Activated CD8-positive, alpha-beta memory T cell treated with anti-CD3 and anti-CD28 coated beads for 36 hours (primary cell): ENCODE measurements around the gene RDH5. TPM values are rescaled to one million over a fixed set of nuclear protein-coding genes. Genes with fewer than 3 reads are reported as not detected.

Experiments
- CTCF ChIA-PET: fragments of 350-600 bp; sonication (Branson Sonifier 250); formaldehyde crosslinking; loops from one replicate; lab custom pipeline; 2021; ENCODE audit warnings: antibody characterized with exemption; lab: Charles Lee
- POLR2A ChIA-PET: fragments of 350-600 bp; sonication (Branson Sonifier 250); formaldehyde crosslinking; loops from one replicate; lab custom pipeline; 2021; ENCODE audit warnings: antibody characterized with exemption; lab: Charles Lee
- total RNA-seq, 2 experiments: library from RNA; stranded (reverse); gene quantifications; one replicate each; pipeline ENCODE4 v1.2.3, GENCODE V29; 2021

The RDH5 gene
- total RNA-seq, 2 experiments from 2014 or later = 4.9 to 5.2 TPM

- CTCF ChIA-PET = interaction anchor here (0.5 to 2.7 kb wide), 4 partner anchors 9 to 936 kb away, joined by 3 to 7 read pairs (median 4); partner anchors contain the start of gene BLOC1S1
- POLR2A ChIA-PET = no interaction called here
These were observed 13.5 kb upstream of the RDH5 start for GRCh38 chr12:55706568-55707218.

- POLR2A ChIA-PET = no interaction called here
- CTCF ChIA-PET = interaction anchor here (0.5 to 2.7 kb wide), 2 partner anchors 51 to 935 kb away, joined by 3 to 7 read pairs; no protein-coding TSS in a partner anchor
These were observed 12.9 kb upstream of the RDH5 start for GRCh38 chr12:55707219-55707671.

- CTCF ChIA-PET = interaction anchor here (2.7 kb wide), 1 partner anchor 52 kb away, joined by 7 read pairs; no protein-coding TSS in a partner anchor
- POLR2A ChIA-PET = no interaction called here
These were observed 12.1 kb upstream of the RDH5 start, which contains the start of gene ITGA7 for GRCh38 chr12:55707841-55708694. Gene ITGA7, minus strand, starts transcription at chr12:55707904. Its CDS starts 222 bp downstream, at chr12:55707682.

- ChIA-PET POLR2A (no interaction called here), CTCF (no interaction called here)
These were observed 11.4 kb upstream of the RDH5 start for GRCh38 chr12:55708695-55709233.

GRCh38 chr12:55711786-55712553 lies 8.2 kb upstream of the RDH5 start:
- ChIA-PET CTCF (interaction anchor here (1.6 kb wide), 1 partner anchor 56 kb away, joined by 5 read pairs; no protein-coding TSS in a partner anchor), POLR2A (no interaction called here)

DNA sequence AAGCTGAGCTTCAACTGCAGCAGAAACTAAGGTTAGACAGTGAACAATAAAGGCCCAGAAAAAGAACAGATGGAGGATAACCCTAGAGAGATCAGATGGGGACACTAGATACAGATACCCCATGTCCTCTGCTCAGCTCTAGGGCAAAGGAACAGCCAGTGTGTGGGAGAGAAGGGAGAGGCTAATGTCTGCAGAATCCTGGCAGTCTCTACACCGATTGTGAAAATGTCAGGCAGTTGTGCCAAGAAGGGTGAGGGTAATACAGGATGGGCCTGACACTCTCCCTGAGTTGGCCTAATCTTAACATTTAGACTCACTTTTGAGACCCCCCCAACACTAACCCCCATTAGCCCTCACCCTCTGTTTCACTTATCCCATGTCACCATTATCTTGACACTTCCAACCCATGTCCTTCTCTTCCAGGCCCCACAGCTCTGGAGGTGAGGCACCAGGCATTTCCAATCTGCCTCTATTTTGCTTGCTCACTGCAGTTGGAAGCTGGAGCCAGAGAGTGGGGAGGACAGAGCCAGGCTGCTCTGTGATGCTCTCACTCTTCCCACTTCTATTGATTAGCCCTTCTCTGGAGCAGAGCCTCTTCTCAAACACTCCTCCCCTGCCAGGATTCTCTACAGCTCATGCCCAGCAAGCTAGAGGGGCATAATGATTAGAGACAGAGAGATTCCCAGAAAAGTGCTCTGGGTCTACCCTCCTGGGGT lies 7.3 kb upstream of the RDH5 start:
- ChIA-PET POLR2A (no interaction called here), CTCF (interaction anchor here (0.6 to 1.6 kb wide), 4 partner anchors 20 to 1053 kb away, joined by 3 to 5 read pairs (median 4); no protein-coding TSS in a partner anchor)

DNA sequence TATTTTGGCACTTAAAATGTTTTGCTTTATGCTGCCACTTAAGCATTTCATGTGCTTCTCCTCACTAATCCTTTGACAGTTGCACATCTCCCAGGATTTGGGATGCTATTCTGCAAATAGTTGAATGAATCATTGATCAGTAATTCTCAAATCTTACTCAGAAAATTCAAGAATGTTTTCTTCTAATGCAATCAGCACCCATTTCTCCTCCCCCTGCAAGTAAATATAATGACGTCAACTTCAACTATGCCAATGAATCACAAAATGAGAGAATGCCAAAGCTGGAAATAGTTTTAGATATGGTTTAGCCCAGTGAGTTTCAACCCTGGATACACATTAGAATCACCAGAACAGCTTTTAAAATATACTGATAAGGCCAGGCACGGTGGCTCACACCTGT lies 6.5 kb upstream of the RDH5 start:
- ChIA-PET CTCF (no interaction called here), POLR2A (no interaction called here)

DNA sequence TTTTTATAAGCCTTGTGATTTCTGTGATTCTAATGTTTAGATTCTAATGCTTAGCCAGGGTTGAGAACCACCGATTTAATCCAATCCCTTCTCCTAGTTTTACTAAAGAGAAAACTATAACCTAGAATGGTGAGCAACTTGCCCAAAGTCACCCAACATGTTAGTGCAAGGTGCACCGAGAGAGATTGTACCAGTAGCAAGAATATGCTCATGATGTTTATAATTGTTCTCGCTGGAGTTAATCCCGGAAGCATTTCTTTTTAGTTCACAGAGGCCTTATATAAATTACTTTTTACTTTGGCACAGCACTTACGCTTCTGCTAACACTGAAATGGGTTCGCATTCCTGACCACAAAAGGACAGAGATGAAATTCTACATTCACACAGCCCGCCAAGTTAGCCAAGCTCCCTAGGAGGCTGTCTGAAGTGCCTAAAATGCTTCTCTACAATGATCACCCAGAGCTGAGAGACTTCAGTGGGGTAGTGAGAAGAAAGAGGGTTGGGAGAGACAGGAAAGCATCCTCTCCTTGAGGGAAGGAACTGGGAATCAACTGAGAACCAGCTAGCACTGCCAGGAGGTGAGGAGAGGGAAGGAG lies 4.9 kb upstream of the RDH5 start:
- ChIA-PET CTCF (interaction anchor here (0.7 to 2.6 kb wide), 5 partner anchors 9 to 1514 kb away, joined by 3 to 16 read pairs (median 6); partner anchors contain the start of gene CD63), POLR2A (interaction anchor here (1.1 kb wide), 2 partner anchors 14 to 15 kb away, joined by 3 to 6 read pairs; no protein-coding TSS in a partner anchor)

- CTCF ChIA-PET = interaction anchor here (0.6 to 2.6 kb wide), 5 partner anchors 9 to 246 kb away, joined by 3 to 16 read pairs (median 6); partner anchors contain the start of gene CD63
- POLR2A ChIA-PET = interaction anchor here (0.7 to 1.1 kb wide), 4 partner anchors 13 to 101 kb away, joined by 3 to 7 read pairs (median 4); partner anchors contain the start of gene SARNP
These were observed 4.2 kb upstream of the RDH5 start, which contains the start of gene BLOC1S1 for GRCh38 chr12:55715833-55716581. Gene BLOC1S1, plus strand, starts transcription at chr12:55716046. Its CDS starts 6 bp downstream, at chr12:55716052.

GRCh38 chr12:55716582-55716957 lies 3.6 kb upstream of the RDH5 start:
- ChIA-PET CTCF (interaction anchor here (1.8 to 2.6 kb wide), 4 partner anchors 9 to 21 kb away, joined by 6 to 16 read pairs (median 10); partner anchors contain the start of gene CD63), POLR2A (interaction anchor here (0.7 to 1.2 kb wide), 5 partner anchors 13 to 101 kb away, joined by 3 to 7 read pairs (median 3); partner anchors contain the start of genes CD63 and SARNP)

- ChIA-PET POLR2A (interaction anchor here (0.6 to 1.3 kb wide), 5 partner anchors 10 to 78 kb away, joined by 3 to 7 read pairs (median 4); partner anchors contain the start of gene CD63), CTCF (interaction anchor here (1.8 to 2.6 kb wide), 4 partner anchors 8 to 21 kb away, joined by 6 to 16 read pairs (median 10); partner anchors contain the start of gene CD63)
These were observed 2.9 kb upstream of the RDH5 start for GRCh38 chr12:55717011-55718007.

GRCh38 chr12:55718015-55718414 lies 2.2 kb upstream of the RDH5 start:
- ChIA-PET CTCF (interaction anchor here (0.8 kb wide), 1 partner anchor 11 kb away, joined by 4 read pairs; the partner anchor contains the start of gene CD63), POLR2A (interaction anchor here (0.6 to 1.3 kb wide), 2 partner anchors 9 to 11 kb away, joined by 3 to 4 read pairs; partner anchors contain the start of gene CD63)

DNA sequence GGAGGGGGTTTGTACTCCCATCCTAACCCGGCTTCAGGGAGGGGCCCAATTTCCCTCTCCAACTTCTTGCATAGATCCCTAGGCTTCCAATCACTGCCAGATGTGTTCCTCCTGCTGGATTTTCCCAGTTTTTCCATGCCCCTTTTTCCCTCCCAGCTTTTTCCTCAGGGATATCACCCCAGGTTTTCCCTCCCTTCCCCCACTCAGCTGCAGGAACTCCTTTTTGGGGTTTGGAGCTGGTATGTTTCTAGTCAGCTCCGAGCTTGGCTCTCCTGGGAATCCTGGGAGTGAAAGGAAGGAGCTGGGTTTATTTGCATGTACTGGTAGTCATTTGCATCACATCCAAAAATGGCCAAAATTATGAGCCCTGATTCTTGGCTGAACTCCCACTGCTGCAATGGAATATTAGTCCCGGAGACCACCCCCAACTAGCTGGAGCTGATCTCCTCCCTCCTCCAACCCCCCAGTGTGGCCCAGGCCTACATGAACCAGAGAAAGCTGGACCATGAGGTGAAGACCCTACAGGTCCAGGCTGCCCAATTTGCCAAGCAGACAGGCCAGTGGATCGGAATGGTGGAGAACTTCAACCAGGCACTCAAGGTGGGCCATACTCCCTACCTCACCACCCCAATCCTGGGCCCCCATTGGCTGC lies 1.4 kb upstream of the RDH5 start:
- CTCF ChIA-PET = interaction anchor here (0.8 to 1.7 kb wide), 2 partner anchors 10 to 20 kb away, joined by 4 to 5 read pairs; partner anchors contain the start of gene CD63

GRCh38 chr12:55719371-55719770 lies 822 bp upstream of the RDH5 start:
- CTCF ChIA-PET = interaction anchor here (0.6 to 1.7 kb wide), 2 partner anchors 19 to 1710 kb away, joined by 3 to 5 read pairs; partner anchors contain the start of gene HOXC8
- POLR2A ChIA-PET = interaction anchor here (1.4 kb wide), 1 partner anchor 10 kb away, joined by 5 read pairs; the partner anchor contains the start of gene CD63

More for the DNA sequence above, 1.4 kb upstream of the RDH5 start:
- POLR2A ChIA-PET = interaction anchor here (1.3 to 1.4 kb wide), 2 partner anchors 10 to 11 kb away, joined by 4 to 5 read pairs; partner anchors contain the start of gene CD63
